Loucy (cell line): ENCODE results near the gene IGF2BP3.

Experiments used
- CTCF ChIP-seq: fragments of 200-600 bp; sonication (generic); conservative IDR thresholded peaks from 2 replicates; pipeline ENCODE4 v1.5.1; 2014; ENCODE audit warnings: mild to moderate bottlenecking, antibody characterized with exemption, low read length
- EZH2phosphoT487 ChIP-seq: fragments of 200-600 bp; IDR thresholded peaks from 2 replicates; pipeline ENCODE4 v1.6.1; 2018; ENCODE audit warnings: antibody characterized with exemption, mild to moderate bottlenecking, moderate library complexity, borderline replicate concordance

GRCh38 chr7:23486002-23486773 lies 15.9 kb upstream of the IGF2BP3 start:
- no peak for TF ChIP-seq CTCF
- TF ChIP-seq EZH2phosphoT487, result no peak
